GM21360 (cell line): ENCODE data around the gene PPAN.
A peak's percentile ranks its signal among the peaks of the same experiment; 100 is the strongest.

ENCODE experiments used
- ATAC-seq: cut with Tn5 transposase; IDR thresholded peaks from one replicate; pipeline ENCODE4 v1.9.1; 2021; ENCODE audit warnings: mild to moderate bottlenecking, moderate library complexity; ENCODE audit not compliant: unreplicated experiment

The PPAN gene, protein sequence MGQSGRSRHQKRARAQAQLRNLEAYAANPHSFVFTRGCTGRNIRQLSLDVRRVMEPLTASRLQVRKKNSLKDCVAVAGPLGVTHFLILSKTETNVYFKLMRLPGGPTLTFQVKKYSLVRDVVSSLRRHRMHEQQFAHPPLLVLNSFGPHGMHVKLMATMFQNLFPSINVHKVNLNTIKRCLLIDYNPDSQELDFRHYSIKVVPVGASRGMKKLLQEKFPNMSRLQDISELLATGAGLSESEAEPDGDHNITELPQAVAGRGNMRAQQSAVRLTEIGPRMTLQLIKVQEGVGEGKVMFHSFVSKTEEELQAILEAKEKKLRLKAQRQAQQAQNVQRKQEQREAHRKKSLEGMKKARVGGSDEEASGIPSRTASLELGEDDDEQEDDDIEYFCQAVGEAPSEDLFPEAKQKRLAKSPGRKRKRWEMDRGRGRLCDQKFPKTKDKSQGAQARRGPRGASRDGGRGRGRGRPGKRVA

DNA sequence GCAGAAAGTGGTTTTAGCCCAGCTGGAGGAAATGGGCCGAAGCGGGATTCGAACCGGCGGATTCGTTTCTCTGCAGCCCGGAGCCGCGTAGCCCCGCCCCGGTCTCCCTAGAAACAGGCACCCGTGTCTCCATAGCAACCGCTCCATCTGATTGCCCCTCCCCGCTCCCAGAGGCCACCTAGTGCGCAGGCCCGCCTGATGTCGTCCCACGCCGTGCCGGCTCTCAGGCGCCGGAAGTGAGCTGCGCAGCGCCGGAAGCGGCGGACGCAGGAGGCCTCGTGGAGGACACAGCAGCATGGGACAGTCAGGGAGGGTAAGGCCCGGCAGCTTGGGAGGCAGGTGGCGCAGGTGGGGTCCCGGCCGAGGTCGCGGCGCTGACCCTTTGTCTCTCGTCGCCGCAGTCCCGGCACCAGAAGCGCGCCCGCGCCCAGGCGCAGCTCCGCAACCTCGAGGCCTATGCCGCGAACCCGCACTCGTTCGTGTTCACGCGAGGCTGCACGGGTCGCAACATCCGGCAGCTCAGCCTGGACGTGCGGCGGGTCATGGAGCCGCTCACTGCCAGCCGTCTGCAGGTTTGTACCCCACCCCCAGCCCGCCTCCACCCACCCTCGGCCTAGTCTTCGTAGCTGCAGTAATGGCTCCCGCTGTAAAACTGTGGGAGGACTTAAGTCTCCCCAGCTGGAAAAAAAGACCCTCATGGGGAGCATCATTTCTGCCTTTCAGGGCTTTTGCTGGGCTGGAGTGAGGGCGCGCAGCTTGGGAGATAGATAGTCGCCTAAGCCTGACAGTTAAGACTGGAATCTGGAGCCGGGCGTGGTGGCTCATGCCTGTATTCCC, at the start of gene PPAN:
TSS of gene PPAN (plus strand) at position 263 of the 837 bp plus-strand sequence. CDS start at position 296, 33 bp downstream.
- peak; percentile 45 for ATAC-seq

DNA sequence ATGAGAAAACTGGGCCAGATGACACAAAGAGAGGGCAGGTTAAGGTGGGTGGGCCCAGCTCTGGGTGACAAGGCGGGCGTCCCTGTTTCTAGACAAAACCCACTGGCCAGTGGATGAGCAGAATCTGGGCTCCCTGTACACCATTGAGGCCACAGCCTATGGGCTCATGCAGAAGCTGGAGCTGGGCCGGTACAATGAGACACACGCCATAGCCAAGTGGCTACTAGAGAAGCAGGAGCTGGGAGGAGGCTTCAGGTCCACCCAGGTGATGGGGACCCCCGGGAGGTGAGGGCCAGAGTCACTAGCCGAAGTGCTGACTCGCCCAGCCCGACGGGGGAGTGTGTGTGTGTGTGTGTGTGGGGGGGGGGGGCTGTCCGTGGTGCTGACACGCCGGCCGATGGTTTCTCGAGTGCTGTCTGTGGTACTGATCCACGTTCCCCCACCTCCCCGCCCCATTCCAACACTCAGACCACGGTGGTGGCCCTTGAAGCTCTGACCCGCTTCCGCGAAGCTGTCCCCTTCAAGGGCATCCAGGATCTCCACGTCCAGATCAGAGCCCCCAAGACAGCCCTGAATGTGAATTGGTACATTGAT, 44.3 kb upstream of the PPAN start:
- no peak for ATAC-seq

DNA sequence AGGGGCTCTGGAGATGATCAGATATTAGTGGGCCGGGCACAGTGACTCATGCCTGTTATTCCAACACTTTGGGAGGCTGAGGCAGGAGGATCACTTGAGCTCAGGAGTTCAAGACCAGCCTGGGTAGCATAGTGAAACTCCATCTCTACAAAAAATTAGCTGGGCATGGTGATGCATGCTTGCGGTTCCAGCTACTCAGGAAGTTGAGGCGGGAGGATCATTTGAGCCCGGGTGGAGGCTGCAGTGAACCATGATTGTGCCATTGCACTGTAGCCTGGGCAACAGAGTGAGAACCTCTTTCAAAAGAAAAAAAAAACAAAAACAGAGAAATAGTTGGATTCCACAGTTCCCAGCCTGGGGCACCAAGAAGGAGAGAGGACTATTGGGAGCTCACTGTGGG, 38.0 kb upstream of the PPAN start:
- ATAC-seq: no peak

DNA sequence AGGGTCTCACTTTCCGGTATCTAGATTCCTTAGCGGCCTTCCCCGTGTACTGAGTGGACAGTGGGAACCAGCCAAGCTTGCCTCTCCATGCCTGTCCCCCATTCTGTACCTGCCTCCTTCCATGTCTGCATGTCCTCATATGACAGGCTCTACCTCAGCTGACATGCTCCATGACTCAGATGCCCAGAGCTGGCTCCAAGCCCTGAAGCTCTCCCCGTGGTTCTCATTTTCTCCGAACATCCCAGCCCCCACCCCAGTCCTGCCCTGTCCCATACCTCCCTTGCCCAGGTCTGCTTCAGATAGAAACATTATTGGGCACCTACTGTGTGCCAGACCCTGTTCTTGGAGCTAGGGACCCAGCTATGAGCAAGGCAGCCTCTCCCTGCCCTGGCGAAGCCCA, 37.1 kb upstream of the PPAN start:
- no peak for ATAC-seq

DNA sequence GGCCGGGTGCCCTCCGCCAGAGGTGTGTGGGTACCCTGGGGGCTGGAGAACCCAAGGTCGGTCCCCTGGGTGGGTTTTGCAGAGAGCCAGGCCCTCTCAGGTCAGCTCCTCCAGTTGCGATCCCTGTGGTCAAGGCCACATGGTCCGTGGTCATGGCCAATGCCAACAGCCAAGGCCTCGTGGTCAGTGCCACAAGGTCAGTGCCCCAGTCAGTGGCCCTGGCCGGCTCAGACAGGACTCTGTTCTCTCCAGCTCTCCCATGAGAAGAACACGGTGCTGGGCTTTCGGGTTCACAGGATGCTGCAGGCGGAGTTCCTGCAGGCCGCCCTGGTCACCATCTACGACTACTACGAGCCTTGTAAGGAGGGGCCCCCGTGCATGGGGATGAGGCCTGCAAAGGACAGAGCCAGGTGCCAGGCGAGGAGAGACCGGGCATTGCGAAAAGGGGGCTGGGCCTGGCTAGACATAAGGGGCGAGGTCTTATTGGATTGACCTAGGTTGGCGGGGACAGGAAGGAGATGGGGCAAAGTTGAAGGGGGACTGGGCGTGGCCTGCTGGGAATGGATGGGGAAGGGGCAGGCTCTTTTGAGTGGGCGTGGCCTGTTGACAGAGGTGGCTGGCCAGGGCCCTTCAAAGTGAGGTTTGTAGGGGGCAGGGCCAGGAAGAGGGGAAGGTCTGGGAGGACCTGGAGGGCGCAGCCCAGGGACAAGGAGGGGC, 35.3 kb upstream of the PPAN start:
- ATAC-seq: no peak

DNA sequence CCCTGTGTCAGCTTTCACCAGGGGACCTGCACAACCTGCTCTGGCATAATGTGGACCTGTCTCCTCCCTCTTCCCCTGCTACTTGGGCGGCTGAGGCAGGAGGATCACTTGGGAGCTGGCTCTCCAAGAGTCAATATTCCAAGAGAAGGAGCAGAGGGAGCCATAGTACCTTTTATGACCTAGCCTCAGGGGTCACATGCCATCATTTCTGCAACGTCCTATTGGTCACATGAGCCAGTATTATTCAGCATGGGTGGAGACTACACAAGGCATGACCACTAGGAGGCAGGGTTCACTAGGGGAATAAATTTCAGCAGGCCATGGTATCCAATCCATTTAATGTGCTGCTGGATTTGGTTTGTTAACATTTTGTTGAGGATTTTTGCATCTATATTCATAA, 32.0 kb upstream of the PPAN start:
- no peak for ATAC-seq

DNA sequence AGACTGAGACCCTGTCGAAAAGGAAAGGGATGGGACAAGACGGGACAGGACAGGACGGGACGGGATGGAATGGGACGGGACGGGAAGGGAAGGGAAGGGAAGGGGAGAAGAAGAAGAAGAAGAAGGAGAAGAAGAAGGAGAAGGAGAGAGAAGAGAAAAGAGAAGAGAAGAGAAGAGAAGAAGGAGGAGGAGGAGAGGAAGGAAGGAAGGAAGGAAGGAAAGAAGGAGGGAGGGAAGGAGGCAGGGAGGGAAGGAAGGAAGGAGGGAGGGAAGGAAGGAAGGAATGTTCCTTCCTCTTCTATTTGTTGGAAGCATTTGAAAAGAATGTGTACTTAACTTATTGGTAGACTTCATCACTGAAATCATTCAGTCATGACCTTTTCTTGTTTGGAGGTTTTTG, 29.6 kb upstream of the PPAN start:
- no peak for ATAC-seq

DNA sequence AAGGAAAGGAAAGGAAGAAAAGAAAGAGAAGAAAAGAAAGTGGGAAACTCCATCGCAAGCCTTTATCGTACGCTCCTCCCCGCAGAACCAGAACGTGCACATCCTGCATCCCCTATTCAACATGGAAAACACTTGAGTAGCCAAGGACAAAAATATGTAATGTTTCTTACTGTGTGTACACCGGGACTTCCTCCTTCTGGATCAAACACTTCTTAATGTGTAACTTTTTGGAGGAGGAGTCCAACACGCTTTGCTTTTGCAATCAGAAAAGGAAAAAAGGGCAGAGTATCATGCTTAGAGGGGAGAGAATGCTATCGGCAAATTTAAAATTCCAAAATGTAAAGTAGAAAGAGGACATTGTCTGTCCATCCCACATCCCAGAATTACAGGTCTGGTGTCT, 27.8 kb upstream of the PPAN start:
- ATAC-seq: no peak

DNA sequence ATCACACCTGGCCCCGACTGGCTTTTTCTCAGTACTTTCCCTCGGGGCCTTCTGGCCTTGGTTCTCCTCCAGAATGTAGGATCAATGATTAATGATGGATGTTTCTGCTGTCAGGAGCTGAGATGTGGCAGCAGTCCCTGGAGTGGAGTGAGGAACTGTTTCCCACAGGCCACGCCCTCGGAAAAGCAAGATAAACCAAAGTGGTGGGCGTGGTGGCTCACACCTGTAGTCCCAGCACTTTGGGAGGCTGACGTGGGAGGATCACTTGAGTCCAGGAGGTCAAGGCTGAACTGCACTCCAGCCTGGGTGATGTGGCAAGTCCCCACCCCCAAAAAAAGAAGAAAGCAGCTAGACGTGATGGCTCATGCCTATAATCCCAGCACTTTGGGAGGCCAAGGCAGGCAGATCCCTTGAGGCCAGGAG, 27.1 kb upstream of the PPAN start:
- ATAC-seq: no peak

DNA sequence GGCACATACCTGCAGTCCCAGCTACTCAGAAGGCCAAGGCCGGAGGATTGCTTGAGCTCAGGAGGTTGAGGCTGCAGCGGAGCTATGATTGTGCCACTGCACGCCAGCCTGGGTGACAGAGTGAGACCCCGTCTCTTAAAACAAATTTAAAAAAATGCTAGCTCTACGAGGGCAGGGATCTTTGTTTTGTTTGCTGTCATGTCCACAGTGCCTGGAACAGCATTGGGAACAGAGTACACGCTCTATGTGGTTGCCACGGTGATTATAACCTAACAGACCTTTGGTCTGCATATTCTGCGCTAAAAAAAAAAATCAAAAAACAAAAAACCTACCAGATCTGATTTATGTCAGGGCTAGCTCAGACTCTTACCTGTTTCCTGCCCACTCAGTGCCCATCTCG, 22.3 kb upstream of the PPAN start:
- ATAC-seq: no peak

DNA sequence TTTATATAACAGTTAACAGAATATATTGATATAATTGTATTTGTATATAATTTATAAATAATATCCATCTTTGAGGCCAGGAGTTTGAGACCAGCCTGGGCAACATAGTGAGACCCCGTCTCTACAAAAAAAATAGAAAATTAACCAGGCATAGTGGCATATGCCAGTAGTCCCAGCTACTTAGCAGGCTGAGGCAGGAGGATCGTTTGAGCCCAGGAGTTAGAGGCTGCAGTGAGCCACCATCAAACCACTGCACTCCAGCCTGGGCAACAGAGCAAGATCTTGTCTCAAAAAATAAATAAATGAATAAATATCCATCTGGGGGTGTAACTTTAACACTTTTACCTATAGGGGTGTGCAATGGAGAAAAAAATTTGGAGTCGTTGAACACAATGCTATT, 21.4 kb upstream of the PPAN start:
- ATAC-seq: no peak

DNA sequence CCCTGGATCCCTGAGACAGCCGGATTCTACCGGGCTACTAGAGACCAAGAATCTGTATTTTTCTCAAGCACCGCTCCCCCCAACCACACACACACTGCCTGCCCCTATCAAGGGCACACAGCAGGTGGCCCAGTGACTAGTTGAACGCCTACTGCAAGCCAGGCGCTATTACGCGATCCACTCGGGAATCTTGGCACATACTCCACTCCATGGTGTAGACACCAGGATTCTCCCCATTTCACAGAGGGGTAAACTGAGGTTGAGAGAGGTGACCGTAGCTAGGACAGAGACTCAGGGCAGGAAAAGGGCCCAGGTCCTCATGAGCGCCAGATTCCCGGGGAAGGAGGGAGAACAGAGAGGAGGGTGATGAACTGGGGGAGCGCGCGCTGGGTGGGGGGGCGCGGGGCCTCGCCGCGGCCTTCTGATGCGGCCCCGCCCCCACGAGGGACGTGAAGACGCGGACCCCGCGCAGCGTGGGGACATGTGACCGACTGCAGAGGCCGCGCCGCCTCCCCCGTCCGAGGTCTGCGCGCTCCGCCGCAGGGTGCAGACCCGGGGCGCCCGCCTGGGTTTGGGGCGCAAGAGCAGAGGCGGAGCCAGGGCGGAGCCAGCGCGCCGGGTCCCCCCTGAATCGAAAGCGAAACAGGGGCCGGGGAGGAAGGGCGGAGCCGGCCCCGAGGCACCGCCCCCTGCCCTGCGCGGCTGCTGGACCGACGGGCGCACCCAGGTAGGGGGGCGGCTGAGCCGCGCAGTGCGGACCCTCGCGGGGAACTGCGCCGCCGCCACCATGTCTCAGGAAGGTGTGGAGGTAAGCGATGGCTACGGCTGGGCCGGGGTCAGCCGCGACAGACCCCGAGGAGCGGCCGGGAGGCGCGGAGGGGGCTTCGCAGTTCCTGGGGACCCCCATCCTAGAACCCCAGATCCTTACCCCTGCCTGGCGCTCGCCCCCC, 20.2 kb upstream of the PPAN start, which contains the start of gene SHFL:
TSS of gene SHFL (plus strand) at position 677 of the 950 bp plus-strand sequence. CDS start at position 788, 111 bp downstream.
- ATAC-seq: peak; percentile 86

DNA sequence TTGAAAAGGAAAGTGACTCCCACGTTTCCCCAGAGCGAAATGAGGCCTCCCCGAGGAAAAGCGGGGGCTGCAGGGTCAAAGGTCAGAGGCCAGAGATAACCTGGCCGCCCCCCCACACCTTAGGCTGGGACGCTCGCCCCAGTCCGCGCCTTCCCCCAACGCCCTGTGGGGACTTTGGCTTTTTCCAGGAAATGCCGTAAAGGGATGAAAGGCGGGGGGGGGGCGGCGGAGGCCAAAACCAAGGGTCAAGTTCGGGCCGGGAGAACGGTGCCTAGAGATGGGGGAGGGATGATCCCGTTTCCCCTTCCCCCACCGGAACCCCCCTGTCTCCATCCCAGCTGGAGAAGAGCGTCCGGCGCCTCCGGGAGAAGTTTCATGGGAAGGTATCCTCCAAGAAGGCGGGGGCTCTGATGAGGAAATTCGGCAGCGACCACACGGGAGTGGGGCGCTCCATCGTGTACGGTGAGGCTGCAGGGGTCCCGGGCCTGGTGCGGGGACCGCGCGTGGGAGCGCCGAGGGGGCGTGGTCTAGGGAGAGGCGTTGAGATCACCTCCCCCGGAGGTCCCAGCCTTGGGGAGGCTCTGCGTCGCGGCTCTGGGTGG, 19.5 kb upstream of the PPAN start:
- ATAC-seq: no peak

DNA sequence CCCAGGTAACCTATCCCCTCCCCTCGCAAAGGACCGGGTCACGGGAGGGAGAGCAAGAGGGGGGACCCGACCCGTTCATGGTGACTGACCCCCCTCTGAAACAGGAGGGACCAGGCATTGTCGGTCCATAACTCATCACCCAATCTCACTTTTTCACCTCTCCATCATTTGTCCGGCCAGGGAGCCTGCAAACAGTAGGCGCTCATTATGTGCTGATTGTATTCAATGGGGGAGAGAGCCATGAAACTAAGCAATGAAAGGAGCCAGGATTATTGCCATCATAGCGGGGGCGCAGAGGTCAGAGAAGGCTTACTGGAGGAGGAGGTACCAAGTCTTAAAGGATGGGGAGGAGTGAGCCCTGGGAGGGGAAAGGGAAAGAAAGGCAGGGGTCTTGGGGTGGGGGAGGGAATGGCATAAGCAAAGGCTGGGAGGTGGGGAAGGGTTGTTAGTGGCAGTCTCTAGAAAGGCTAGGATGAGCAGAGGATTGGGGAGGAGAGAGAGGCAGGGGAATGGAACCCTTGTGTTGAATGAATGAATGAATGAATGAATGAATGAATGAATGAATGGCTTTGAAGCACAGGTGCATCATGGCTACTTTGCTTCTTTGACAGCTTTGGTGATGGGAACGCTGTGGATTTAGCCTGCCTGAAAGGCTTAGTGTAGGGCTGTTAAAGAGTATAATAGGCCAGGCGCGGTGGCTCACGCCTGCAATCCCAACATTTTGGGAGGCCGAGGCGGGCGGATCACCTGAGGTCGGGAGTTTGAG, 18.7 kb upstream of the PPAN start:
- ATAC-seq: no peak

DNA sequence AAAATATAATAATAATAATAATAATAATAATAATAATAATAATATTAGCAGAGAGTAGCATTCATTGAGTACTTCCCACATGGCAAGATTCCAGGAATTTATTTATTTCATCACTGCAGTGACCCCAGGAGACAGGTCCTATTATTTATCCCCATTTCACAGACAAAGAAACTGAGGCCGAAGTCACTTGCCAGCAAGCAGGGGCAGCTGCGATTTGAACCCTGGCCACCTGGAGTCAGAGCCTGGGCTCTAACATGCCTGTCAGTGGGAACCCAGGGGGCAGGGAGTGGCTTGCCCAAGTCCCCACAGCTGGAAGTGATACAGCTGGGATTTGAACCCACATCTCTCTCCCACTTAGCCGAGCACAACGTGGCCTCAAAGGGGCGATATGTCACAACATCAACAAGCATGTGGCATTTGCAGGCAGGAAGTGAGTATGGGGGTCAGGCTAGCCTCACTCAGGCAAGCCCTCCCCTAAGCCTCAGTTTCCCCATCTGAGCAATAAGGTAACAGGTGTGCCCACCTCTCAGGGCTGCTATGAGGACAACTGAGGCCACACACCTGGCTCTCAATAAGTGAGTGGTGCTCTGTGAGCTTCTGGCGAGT, 17.1 kb upstream of the PPAN start:
- no peak for ATAC-seq

DNA sequence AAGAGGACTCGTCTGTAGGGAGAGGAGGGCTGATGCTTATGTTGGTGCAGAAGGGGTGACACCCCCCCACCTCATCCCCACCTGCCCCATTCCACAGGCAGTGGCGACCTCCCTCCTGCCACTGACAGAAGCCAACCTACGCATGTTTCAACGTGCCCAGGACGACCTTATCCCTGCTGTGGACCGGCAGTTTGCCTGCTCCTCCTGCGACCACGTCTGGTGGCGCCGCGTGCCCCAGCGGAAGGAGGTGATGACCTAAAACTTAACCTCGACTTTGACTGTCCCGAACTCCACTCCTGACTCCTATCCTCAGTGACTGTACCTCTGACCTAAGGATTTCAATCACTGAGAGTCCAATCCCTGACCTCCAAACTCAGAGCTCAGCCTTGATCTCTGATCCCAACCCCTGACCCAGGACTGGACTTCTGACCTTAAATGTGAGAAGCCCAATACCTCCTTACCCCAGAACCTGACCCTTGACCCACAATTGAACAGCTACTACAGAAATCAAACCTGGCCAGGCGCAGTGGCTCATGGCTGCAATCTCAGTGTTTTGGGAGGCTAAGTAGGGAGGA, 16.3 kb upstream of the PPAN start:
- ATAC-seq: no peak

DNA sequence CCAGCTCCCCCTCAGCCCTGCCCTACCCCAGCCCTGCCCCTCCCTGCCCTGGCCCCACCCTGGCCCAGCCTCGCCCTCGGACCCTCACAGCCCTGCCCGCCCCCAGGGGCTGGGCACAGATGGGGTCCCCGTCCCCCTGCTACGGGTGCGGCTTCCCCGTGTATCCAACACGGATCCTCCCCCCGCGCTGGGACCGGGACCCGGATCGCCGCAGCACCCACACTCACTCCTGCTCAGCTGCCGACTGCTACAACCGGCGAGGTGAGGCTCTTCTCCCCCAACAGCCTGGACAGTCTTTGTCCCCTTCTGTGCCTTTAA, 14.8 kb upstream of the PPAN start:
- no peak for ATAC-seq
